NCI-H526 (cell line): ENCODE measurements around the gene CAPRIN1.
"Not testable (repeated sequence)": the region's sequence is repeated elsewhere in the genome, so short reads cannot be mapped to it uniquely, and the experiment has no call there.

Experiments used
- DNase-seq, 2 experiments: peaks; one replicate each; lab custom pipeline; 2025; lab: John Stamatoyannopoulos, UW

Gene CAPRIN1

GRCh38 chr11:34052036-34052607 is 591 bp downstream of the CAPRIN1 start:
- peak; percentile 53 to 97 for DNase-seq

GRCh38 chr11:34052608-34053160 is 1.2 kb downstream of the CAPRIN1 start:
- peak in 1 of 2 experiments; percentile 54 for DNase-seq

GRCh38 chr11:34053161-34053686 is 1.7 kb downstream of the CAPRIN1 start:
- peak; percentile 66 to 79 for DNase-seq

GRCh38 chr11:34054351-34054750 is 2.8 kb downstream of the CAPRIN1 start:
- not testable (repeated sequence) for DNase-seq

- no peak for DNase-seq
Observed at GRCh38 chr11:34055218-34056000, 3.9 kb downstream of the CAPRIN1 start.

GRCh38 chr11:34056672-34057071 is 5.1 kb downstream of the CAPRIN1 start:
- no peak for DNase-seq

GRCh38 chr11:34063061-34063795 is 11.7 kb downstream of the CAPRIN1 start:
- no peak for DNase-seq

GRCh38 chr11:34064291-34064690 is 12.8 kb downstream of the CAPRIN1 start:
- DNase-seq, result no peak

GRCh38 chr11:34065505-34066203 is 14.1 kb downstream of the CAPRIN1 start:
- DNase-seq, result no peak

GRCh38 chr11:34066766-34067165 is 15.2 kb downstream of the CAPRIN1 start:
- DNase-seq, result not testable (repeated sequence)

GRCh38 chr11:34067383-34068065 is 16.0 kb downstream of the CAPRIN1 start:
- DNase-seq, result no peak

GRCh38 chr11:34068111-34068510 is 16.6 kb downstream of the CAPRIN1 start:
- no peak for DNase-seq

GRCh38 chr11:34071306-34071705 is 19.8 kb downstream of the CAPRIN1 start:
- DNase-seq, result not testable (repeated sequence)

GRCh38 chr11:34072041-34072440 is 20.5 kb downstream of the CAPRIN1 start:
- no peak for DNase-seq

- DNase-seq, result no peak
Observed at GRCh38 chr11:34072832-34073231, 21.3 kb downstream of the CAPRIN1 start.

GRCh38 chr11:34074391-34074790 is 22.9 kb downstream of the CAPRIN1 start:
- no peak for DNase-seq

- no peak for DNase-seq
Observed at GRCh38 chr11:34075178-34075820, 23.8 kb downstream of the CAPRIN1 start.

GRCh38 chr11:34080609-34081008 is 29.1 kb downstream of the CAPRIN1 start:
- no peak for DNase-seq

- DNase-seq, result no peak
Observed at GRCh38 chr11:34084637-34085036, 33.1 kb downstream of the CAPRIN1 start.

- no peak for DNase-seq
Observed at GRCh38 chr11:34086554-34087283, 35.2 kb downstream of the CAPRIN1 start.
